T-helper 1 cell (primary cell): ENCODE data around the gene KCMF1.

ENCODE experiments used
- DNase-seq, 5 donors: peaks; one replicate each; pipeline ENCODE4 v3.0.0-alpha.2; 2012 to 2020

KCMF1 gene

GRCh38 chr2:84986018-84986417 lies 15.1 kb downstream of the KCMF1 start:
- no peak for DNase-seq

GRCh38 chr2:84989422-84989821 lies 18.5 kb downstream of the KCMF1 start:
- DNase-seq = no peak

GRCh38 chr2:84989927-84990326 lies 19.0 kb downstream of the KCMF1 start:
- DNase-seq = no peak

- no peak for DNase-seq
Observed at GRCh38 chr2:84991404-84992160, 20.6 kb downstream of the KCMF1 start.

GRCh38 chr2:84995826-84996225 lies 24.9 kb downstream of the KCMF1 start:
- no peak for DNase-seq

- DNase-seq = no peak
Observed at GRCh38 chr2:84996909-84997308, 25.9 kb downstream of the KCMF1 start.

GRCh38 chr2:84999553-84999955 lies 28.6 kb downstream of the KCMF1 start:
- DNase-seq = no peak

GRCh38 chr2:85001595-85001994 lies 30.6 kb downstream of the KCMF1 start:
- no peak for DNase-seq

- no peak for DNase-seq
Observed at GRCh38 chr2:85002534-85002933, 31.6 kb downstream of the KCMF1 start.

- DNase-seq = no peak
Observed at GRCh38 chr2:85008252-85008651, 37.3 kb downstream of the KCMF1 start.

- DNase-seq = no peak
Observed at GRCh38 chr2:85009019-85009618, 38.2 kb downstream of the KCMF1 start.

- DNase-seq = no peak
Observed at GRCh38 chr2:85010404-85010803, 39.4 kb downstream of the KCMF1 start.

- DNase-seq = no peak
Observed at GRCh38 chr2:85011098-85011497, 40.1 kb downstream of the KCMF1 start.

- DNase-seq = no peak
Observed at GRCh38 chr2:85011747-85012146, 40.8 kb downstream of the KCMF1 start.

GRCh38 chr2:85012431-85012830 lies 41.5 kb downstream of the KCMF1 start:
- no peak for DNase-seq

GRCh38 chr2:85012855-85013254 lies 41.9 kb downstream of the KCMF1 start:
- no peak for DNase-seq

- DNase-seq = no peak
Observed at GRCh38 chr2:85015653-85016360, 44.8 kb downstream of the KCMF1 start.

- DNase-seq = no peak
Observed at GRCh38 chr2:85016446-85016845, 45.5 kb downstream of the KCMF1 start.

- no peak for DNase-seq
Observed at GRCh38 chr2:85017411-85018048, 46.6 kb downstream of the KCMF1 start.

GRCh38 chr2:85018049-85018447 lies 47.1 kb downstream of the KCMF1 start:
- peak in 1 of 5 donors; percentile 22 for DNase-seq

- no peak for DNase-seq
Observed at GRCh38 chr2:85019121-85019520, 48.2 kb downstream of the KCMF1 start.

GRCh38 chr2:85022232-85022631 lies 51.3 kb downstream of the KCMF1 start:
- no peak for DNase-seq

- DNase-seq = no peak
Observed at GRCh38 chr2:85024372-85025047, 53.5 kb downstream of the KCMF1 start.
